IMR-90 (cell line): ENCODE results near the gene SLC25A34. TPM values are rescaled to one million over a fixed set of nuclear protein-coding genes. Genes with fewer than 3 reads are reported as not detected.

ENCODE experiments used
- ATAC-seq: fragments of 200-7000 bp; cut with Tn5 transposase; 2 replicates; pipeline ENCODE4 v1.9.1; 2020; ENCODE audit warnings: low read depth, mild to moderate bottlenecking, moderate library complexity
- BruUV-seq: library from RNA; stranded (reverse); fragments of 400-500 nt; replicated peaks from 2 replicates; lab custom pipeline; 2021; lab: Mats Ljungman, UMichigan
- CTCF ChIA-PET: fragments of 300-600 bp; formaldehyde crosslinking; extraction: SDS; loops from one replicate; lab custom pipeline; 2021; ENCODE audit warnings: antibody characterized with exemption; lab: Yijun Ruan, JAX
- POLR2A ChIA-PET: fragments of 300-600 bp; sonication (Branson Sonifier 250); formaldehyde crosslinking; loops from one replicate; lab custom pipeline; 2022; ENCODE audit warnings: antibody characterized with exemption; ENCODE audit not compliant: unreplicated experiment; lab: Charles Lee
- DNase-seq: peaks from one replicate; pipeline ENCODE4 v3.0.0; 2013
- H2AFZ ChIP-seq: replicated peaks from 2 replicates; pipeline ENCODE3; 2013; ENCODE audit warnings: low read length, mild to moderate bottlenecking; ENCODE audit not compliant: poor library complexity
- H2AK5ac ChIP-seq: 2 replicates; pipeline ENCODE4 v1.6.1; 2013; ENCODE audit warnings: low read depth, low read length, inconsistent platforms
- H2AK9ac ChIP-seq: replicated peaks from 2 replicates; pipeline ENCODE3; 2013; ENCODE audit warnings: mild to moderate bottlenecking, low read depth, low read length, moderate library complexity; ENCODE audit not compliant: poor library complexity
- H2BK120ac ChIP-seq: 2 replicates; pipeline ENCODE4 v1.6.1; 2013; ENCODE audit warnings: low read depth, low read length, inconsistent platforms
- H2BK15ac ChIP-seq: 3 replicates; pipeline ENCODE4 v1.6.1; 2013; ENCODE audit warnings: low read depth, low read length, inconsistent platforms
- H2BK20ac ChIP-seq: 2 replicates; pipeline ENCODE4 v1.6.1; 2013; ENCODE audit warnings: low read depth, mild to moderate bottlenecking, inconsistent platforms, low read length, moderate library complexity
- H2BK5ac ChIP-seq: 2 replicates; pipeline ENCODE4 v1.6.1; 2013; ENCODE audit warnings: mild to moderate bottlenecking, low read depth, low read length, inconsistent platforms; ENCODE audit not compliant: poor library complexity, severe bottlenecking
- H3K14ac ChIP-seq: replicated peaks from 2 replicates; pipeline ENCODE4 v1.6.1; 2013; ENCODE audit warnings: low read depth, low read length, inconsistent platforms
- H3K18ac ChIP-seq: 2 replicates; pipeline ENCODE4 v1.6.1; 2013; ENCODE audit warnings: low read depth, low read length, control low read depth
- H3K23ac ChIP-seq: 2 replicates; pipeline ENCODE4 v1.6.1; 2013; ENCODE audit warnings: low read depth, low read length, inconsistent platforms
- H3K27ac ChIP-seq: 2 replicates; pipeline ENCODE4 v1.5.1; 2013; ENCODE audit warnings: mild to moderate bottlenecking, control low read depth, low read length; ENCODE audit not compliant: insufficient read depth
- H3K27me3 ChIP-seq: 2 replicates; pipeline ENCODE4 v1.6.1; 2013; ENCODE audit warnings: low read length; ENCODE audit not compliant: control insufficient read depth, insufficient read depth
- H3K36me3 ChIP-seq: 2 replicates; pipeline ENCODE4 v1.6.1; 2013; ENCODE audit warnings: low read length, mixed read lengths; ENCODE audit not compliant: control insufficient read depth, insufficient read depth
- H3K4ac ChIP-seq: 2 replicates; pipeline ENCODE4 v1.6.1; 2013; ENCODE audit warnings: low read depth, low read length, inconsistent platforms
- H3K4me1 ChIP-seq: 2 replicates; pipeline ENCODE4 v1.6.1; 2013; ENCODE audit warnings: low read length, mixed read lengths; ENCODE audit not compliant: control insufficient read depth, insufficient read depth
- H3K4me2 ChIP-seq: 2 replicates; pipeline ENCODE4 v1.6.1; 2013; ENCODE audit warnings: low read depth, mild to moderate bottlenecking, control low read depth, low read length, moderate library complexity
- H3K4me3 ChIP-seq: 2 replicates; pipeline ENCODE4 v1.5.1; 2013; ENCODE audit warnings: low read depth, mild to moderate bottlenecking, control low read depth, low read length, moderate library complexity; ENCODE audit not compliant: insufficient read depth
- H3K56ac ChIP-seq: 2 replicates; pipeline ENCODE4 v1.6.1; 2013; ENCODE audit warnings: low read length, inconsistent platforms; ENCODE audit not compliant: insufficient read depth; ENCODE audit errors: extremely low read depth
- H3K79me1 ChIP-seq, 2 experiments: 2 replicates each; pipeline ENCODE4 v1.6.1; 2013; ENCODE audit warnings: low read length in 2 of 2, inconsistent platforms in 1 of 2, low read depth in 1 of 2
- H3K9ac ChIP-seq: 2 replicates; pipeline ENCODE4 v1.6.1; 2013; ENCODE audit warnings: low read depth, low read length, control low read depth
- H3K9me1 ChIP-seq: 2 replicates; pipeline ENCODE4 v1.6.1; 2013; ENCODE audit warnings: low read length, inconsistent platforms; ENCODE audit not compliant: insufficient read depth
- H3K9me3 ChIP-seq: 2 replicates; pipeline ENCODE4 v1.6.1; 2013; ENCODE audit warnings: low read length; ENCODE audit not compliant: control insufficient read depth, insufficient read depth
- H4K20me1 ChIP-seq: 2 replicates; pipeline ENCODE4 v1.6.1; 2013; ENCODE audit warnings: low read length, inconsistent platforms; ENCODE audit not compliant: insufficient read depth
- H4K5ac ChIP-seq: 2 replicates; pipeline ENCODE4 v1.6.1; 2013; ENCODE audit warnings: mild to moderate bottlenecking, low read depth, low read length, control low read depth
- H4K8ac ChIP-seq, 2 experiments: 2 replicates each; pipeline ENCODE4 v1.6.1; 2013; ENCODE audit warnings: low read depth in 2 of 2, low read length in 2 of 2, control low read depth in 1 of 2, inconsistent platforms in 1 of 2
- H4K91ac ChIP-seq: 2 replicates; pipeline ENCODE4 v1.6.1; 2013; ENCODE audit warnings: low read depth, low read length, inconsistent platforms; ENCODE audit not compliant: insufficient read depth
- BHLHE40 ChIP-seq: fragments of 150-350 bp; IDR thresholded peaks from 2 replicates; pipeline ENCODE4 v1.6.1; 2016; ENCODE audit warnings: mild to moderate bottlenecking, low read depth, low read length
- CEBPB ChIP-seq: IDR thresholded peaks from 2 replicates; pipeline ENCODE4 v1.6.1; 2012; ENCODE audit warnings: low read depth, low read length, improper control_type of control experiment
- CHD1 ChIP-seq: IDR thresholded peaks from 2 replicates; pipeline ENCODE4 v1.6.1; 2012; ENCODE audit warnings: low read depth, low read length, improper control_type of control experiment
- CTCF ChIP-seq: conservative IDR thresholded peaks from 2 replicates; pipeline ENCODE4 v1.5.1; 2012; ENCODE audit warnings: mild to moderate bottlenecking, low read depth, low read length, improper control_type of control experiment
- ELK1 ChIP-seq: fragments of 150-350 bp; IDR thresholded peaks from 2 replicates; pipeline ENCODE4 v1.6.1; 2016; ENCODE audit warnings: low read depth, mild to moderate bottlenecking, low read length, moderate library complexity, borderline replicate concordance
- FOS ChIP-seq: fragments of 150-350 bp; IDR thresholded peaks from 2 replicates; pipeline ENCODE4 v1.6.1; 2016; ENCODE audit warnings: low read depth, low read length
- MAFK ChIP-seq: IDR thresholded peaks from 2 replicates; pipeline ENCODE4 v1.6.1; 2012; ENCODE audit warnings: low read depth, low read length, improper control_type of control experiment
- MAZ ChIP-seq: IDR thresholded peaks from 2 replicates; pipeline ENCODE4 v1.6.1; 2012; ENCODE audit warnings: low read depth, mild to moderate bottlenecking, low read length, improper control_type of control experiment, moderate library complexity, borderline replicate concordance
- MXI1 ChIP-seq: IDR thresholded peaks from 2 replicates; pipeline ENCODE4 v1.6.1; 2012; ENCODE audit warnings: low read depth, mild to moderate bottlenecking, low read length, moderate library complexity, borderline replicate concordance
- NFE2L2 ChIP-seq: fragments of 150-350 bp; IDR thresholded peaks from 2 replicates; pipeline ENCODE4 v1.6.1; 2016; ENCODE audit warnings: low read depth, mild to moderate bottlenecking, low read length
- POLR2A ChIP-seq: IDR thresholded peaks from 2 replicates; pipeline ENCODE4 v1.6.1; 2012; ENCODE audit warnings: mild to moderate bottlenecking, low read depth, low read length
- RAD21 ChIP-seq: IDR thresholded peaks from 2 replicates; pipeline ENCODE4 v1.6.1; 2012; ENCODE audit warnings: low read length, improper control_type of control experiment
- RCOR1 ChIP-seq: IDR thresholded peaks from 2 replicates; pipeline ENCODE4 v1.6.1; 2012; ENCODE audit warnings: mild to moderate bottlenecking, low read length, improper control_type of control experiment; ENCODE audit not compliant: insufficient replicate concordance
- RFX5 ChIP-seq: IDR thresholded peaks from 2 replicates; pipeline ENCODE4 v1.8.0; 2012; ENCODE audit warnings: low read depth, mild to moderate bottlenecking, low read length, moderate library complexity
- SMC3 ChIP-seq: fragments of 150-350 bp; IDR thresholded peaks from 2 replicates; pipeline ENCODE4 v1.6.1; 2016; ENCODE audit warnings: low read depth, mild to moderate bottlenecking, antibody characterized with exemption, low read length, moderate library complexity
- USF2 ChIP-seq: fragments of 150-350 bp; IDR thresholded peaks from 2 replicates; pipeline ENCODE4 v1.6.1; 2017; ENCODE audit warnings: mild to moderate bottlenecking, antibody characterized with exemption, low read length, low read depth
- WGBS, 2 experiments: methylation state at CpG; one replicate each; pipeline versions ENCODE4 v1.1.5 to v1.1.7; 2013; ENCODE audit warnings: missing lambda C conversion rate in 2 of 2; ENCODE audit not compliant: insufficient read length in 1 of 2; ENCODE audit errors: extremely low coverage in 2 of 2; 5-methylcytosine and 5-hydroxymethylcytosine counted together
- dilution Hi-C: fragments of 300-500 bp; cut with HindIII; formaldehyde crosslinking; loops from one replicate; pipeline ENCODE4 v1.14.3; 2018; ENCODE audit warnings: low sequenced_read_pairs; ENCODE audit not compliant: unreplicated experiment
- in situ Hi-C: fragments of 300-500 bp; cut with MboI; formaldehyde crosslinking; loops from 3 replicates; pipeline ENCODE4 v1.14.3; 2019; ENCODE audit warnings: low sequenced_read_pairs, inconsistent platforms, mixed read lengths
- intact Hi-C: fragments of 100-400 bp; cut with micrococcal nuclease; formaldehyde crosslinking; loops from 2 replicates; pipeline ENCODE4 v1.10.0; 2022
- polyA plus RNA-seq, 3 experiments: library from polyadenylated mRNA; depleted of rRNA; stranded (reverse); fragments of >200 nt; gene quantifications; 2 replicates each; pipeline ENCODE4 v1.2.3, GENCODE V29; 2012; ENCODE audit warnings: low replicate concordance in 1 of 3
- total RNA-seq: library from RNA; depleted of rRNA; stranded (reverse); fragments of >200 nt; gene quantifications from 2 replicates; pipeline ENCODE4 v1.2.3, GENCODE V29; 2012

SLC25A34 gene
- total and polyA plus RNA-seq, 2 of the 4 experiments (the other 2 are of a cell fraction): under 0.01 to 0.72 TPM

GRCh38 chr1:15698201-15698600 is 37.9 kb upstream of the SLC25A34 start:
- no peak overlapping the region for H2BK15ac ChIP-seq
- H3K27me3 ChIP-seq: no peaks in the 10 kb centered on the region
- no peak for ATAC-seq
- peaks cover 16% of the 10 kb centered on the region for H3K9me1 ChIP-seq
- CTCF ChIA-PET: no interaction called here
- intact Hi-C loops (no loop called here), in situ Hi-C loops (no loop called here), dilution Hi-C loops (no loop called here)
- H2AFZ ChIP-seq: no peak overlapping the region
- peaks cover 30 to 78% of the 10 kb centered on the region in 2 experiments for H3K79me1 ChIP-seq
- BruUV-seq: no TSS peak
- H4K91ac ChIP-seq: no peak overlapping the region
- TF ChIP-seq CHD1: no peak
- no peak for TF ChIP-seq MAZ
- TF ChIP-seq MXI1: no peak
- TF ChIP-seq CTCF: no peak
- TF ChIP-seq USF2: no peak
- no peak for TF ChIP-seq FOS
- TF ChIP-seq ELK1: no peak
- TF ChIP-seq RCOR1: no peak
- TF ChIP-seq POLR2A: no peak
- TF ChIP-seq SMC3: no peak
- TF ChIP-seq CEBPB: no peak
- no peak for TF ChIP-seq RAD21
- TF ChIP-seq MAFK: no peak
- TF ChIP-seq NFE2L2: no peak
- TF ChIP-seq RFX5: no peak
- no peak for TF ChIP-seq BHLHE40
- H2BK5ac ChIP-seq: no peak overlapping the region
- POLR2A ChIA-PET: no interaction called here
- DNase-seq: no peak
- H3K4ac ChIP-seq: no peak overlapping the region
- no peak overlapping the region for H3K14ac ChIP-seq
- no peak overlapping the region for H3K23ac ChIP-seq
- H3K4me2 ChIP-seq: no peak overlapping the region
- no peak overlapping the region for H4K5ac ChIP-seq
- H4K20me1 ChIP-seq: peaks cover 46% of the 10 kb centered on the region
- no CpG with 5 or more reads among the region's 2 CpGs for WGBS, 2 experiments
- H3K36me3 ChIP-seq: peaks cover 1% of the 10 kb centered on the region; the same call in 1 of the 2 replicates
- H4K8ac ChIP-seq: no peak overlapping the region
- no peak overlapping the region for H3K56ac ChIP-seq
- no peak overlapping the region for H3K9ac ChIP-seq
- no peak overlapping the region for H2AK5ac ChIP-seq
- H2BK20ac ChIP-seq: no peak overlapping the region
- H3K9me3 ChIP-seq: no peaks in the 10 kb centered on the region
- peaks cover 6% of the 10 kb centered on the region; the same call in 1 of the 2 replicates for H3K4me1 ChIP-seq
- H3K4me3 ChIP-seq: no peak overlapping the region
- H3K27ac ChIP-seq: no peak overlapping the region
- H2AK9ac ChIP-seq: no peak overlapping the region
- H2BK120ac ChIP-seq: no peak overlapping the region
- no peak overlapping the region for H3K18ac ChIP-seq
